GM18507 (cell line): Measurements from ENCODE around the gene NTF3.

Experiments
- DNase-seq: peaks from one replicate; pipeline ENCODE4 v3.0.0; 2011; ENCODE audit warnings: low read depth; ENCODE audit not compliant: insufficient read length; ENCODE audit errors: extremely low spot score
- FAIRE-seq: peaks from 2 replicates; lab custom pipeline; 2011; peaks lifted over from hg19 to GRCh38; lab: Jason Lieb, UNC

The NTF3 gene

DNA sequence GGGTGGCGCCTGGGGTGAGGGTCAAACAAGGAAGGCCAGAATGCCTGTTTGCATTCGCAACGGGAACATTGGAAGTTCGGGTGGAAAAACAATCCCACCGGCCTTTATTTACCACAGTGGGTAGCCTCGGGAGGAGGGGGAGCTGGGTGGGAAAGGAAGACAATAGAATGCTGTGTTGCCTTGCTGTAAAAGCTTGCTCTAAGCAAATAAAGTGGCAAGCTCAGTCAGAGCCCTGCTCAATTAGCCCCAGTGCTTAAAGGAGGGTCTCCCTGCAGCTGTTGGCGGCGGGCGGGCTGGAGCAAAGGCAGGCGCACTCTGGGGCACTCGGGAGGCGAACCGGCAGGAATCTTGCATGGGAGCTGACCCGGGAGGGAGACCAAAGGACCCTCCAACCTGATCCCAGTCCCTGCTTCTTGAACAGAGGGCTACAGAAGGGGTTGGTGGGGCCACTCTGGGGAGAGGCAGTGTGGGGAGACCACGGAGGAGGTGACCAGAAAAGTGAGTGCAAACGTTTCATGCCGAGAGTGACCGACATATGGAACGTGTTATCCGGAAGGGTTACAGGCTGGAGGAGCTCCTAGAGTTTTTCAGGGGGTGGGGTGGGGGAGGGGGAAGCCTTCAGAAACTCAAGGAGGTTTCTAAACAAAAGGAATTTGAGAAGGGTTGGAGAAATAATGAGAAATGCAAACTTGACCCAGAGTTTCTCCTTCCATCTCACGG is 48.5 kb downstream of the NTF3 start:
- DNase-seq = no peak
- no peak for FAIRE-seq

DNA sequence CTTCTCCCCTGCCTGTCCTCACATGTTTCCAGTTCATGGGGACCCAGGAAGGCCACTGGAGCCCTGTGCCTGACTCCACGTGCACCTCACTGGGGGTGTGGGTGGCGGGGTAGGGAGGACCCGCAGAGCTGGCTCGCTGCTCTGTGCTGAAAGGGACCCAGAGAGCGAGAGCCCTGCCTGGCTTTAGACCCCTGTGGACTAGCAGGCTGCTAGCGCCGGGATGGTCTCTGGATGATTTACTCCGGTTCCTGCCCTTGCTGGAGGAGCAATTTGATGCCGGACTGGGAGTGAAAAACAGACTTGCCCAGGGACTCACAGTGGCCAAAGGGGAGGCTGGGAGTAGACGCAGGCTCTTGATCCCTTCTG is 49.0 kb downstream of the NTF3 start:
- no peak for FAIRE-seq

DNA sequence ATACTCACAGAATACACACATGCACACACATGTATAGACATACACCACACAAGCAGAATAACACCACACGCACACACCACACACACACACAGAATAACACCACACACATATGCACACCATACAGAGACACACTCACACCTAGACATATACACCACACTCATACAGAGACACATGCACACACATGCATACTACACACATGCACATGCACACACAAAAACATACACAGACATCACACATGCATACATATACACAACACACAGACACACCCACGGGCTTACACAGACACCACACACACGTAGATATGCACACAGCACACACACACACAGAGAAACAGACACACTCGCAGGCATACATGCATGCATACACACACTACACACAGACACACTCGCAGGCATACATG is 49.7 kb downstream of the NTF3 start:
- FAIRE-seq = no peak
- DNase-seq = no peak

More for the DNA sequence above, 49.0 kb downstream of the NTF3 start:
- DNase-seq = no peak

DNA sequence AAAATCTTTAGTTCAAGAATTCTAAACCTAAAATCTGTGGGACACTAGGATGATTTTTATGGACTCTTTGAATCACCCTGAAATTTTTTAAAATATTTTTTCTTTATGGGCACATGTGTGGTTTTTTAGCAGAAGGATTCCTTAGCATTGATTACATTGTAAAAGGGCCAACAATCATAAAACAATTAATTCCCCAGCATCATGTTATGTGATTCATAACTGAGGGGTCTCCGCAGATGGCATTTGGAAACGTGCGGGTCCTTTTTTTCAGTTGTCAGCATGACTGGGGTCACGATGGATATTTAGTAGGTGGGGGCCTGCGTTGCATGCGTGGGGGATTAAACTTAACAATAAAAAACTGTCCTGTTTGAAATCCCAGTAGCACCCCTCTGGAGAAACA is 52.5 kb downstream of the NTF3 start:
- DNase-seq = no peak
- FAIRE-seq = no peak

DNA sequence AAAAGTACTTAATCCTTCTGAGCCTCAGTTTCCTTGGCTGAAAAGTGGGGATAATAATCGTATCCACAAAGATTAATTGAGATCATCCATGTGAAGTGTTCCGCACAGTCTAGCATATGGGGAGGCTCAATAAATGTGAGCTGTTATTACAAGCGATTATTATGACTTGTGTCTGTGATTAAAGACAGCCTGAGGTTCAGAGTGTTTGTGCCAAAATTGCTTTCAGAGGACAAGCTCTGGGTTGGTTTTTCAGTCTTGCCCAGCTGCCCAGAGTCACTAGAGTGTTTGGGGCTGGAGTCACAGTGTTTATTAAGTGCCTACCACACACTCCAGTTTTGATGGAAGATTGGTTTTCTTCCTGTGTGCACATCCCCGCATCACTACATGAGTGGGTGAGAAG is 53.5 kb downstream of the NTF3 start:
- DNase-seq (no peak), FAIRE-seq (no peak)

DNA sequence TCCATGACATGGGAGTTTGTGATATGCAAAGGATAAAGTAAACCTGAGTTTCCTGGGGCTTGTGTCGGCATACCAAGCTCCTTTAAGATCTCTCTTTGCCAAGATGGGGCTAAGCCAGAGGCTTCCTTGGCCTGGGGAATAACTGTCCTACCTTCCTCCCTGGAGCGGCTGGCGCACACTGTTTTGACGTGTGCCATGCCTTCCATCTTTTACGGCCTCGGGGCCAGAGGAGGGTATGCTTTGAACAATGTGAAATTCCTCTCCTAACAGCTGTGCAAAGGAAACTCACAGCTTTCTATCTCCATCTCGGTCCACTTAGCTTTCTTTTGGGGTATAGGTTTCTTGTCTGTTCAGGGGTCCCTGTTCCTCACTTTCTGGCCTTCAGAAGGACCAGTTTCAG is 55.2 kb downstream of the NTF3 start:
- DNase-seq = no peak

DNA sequence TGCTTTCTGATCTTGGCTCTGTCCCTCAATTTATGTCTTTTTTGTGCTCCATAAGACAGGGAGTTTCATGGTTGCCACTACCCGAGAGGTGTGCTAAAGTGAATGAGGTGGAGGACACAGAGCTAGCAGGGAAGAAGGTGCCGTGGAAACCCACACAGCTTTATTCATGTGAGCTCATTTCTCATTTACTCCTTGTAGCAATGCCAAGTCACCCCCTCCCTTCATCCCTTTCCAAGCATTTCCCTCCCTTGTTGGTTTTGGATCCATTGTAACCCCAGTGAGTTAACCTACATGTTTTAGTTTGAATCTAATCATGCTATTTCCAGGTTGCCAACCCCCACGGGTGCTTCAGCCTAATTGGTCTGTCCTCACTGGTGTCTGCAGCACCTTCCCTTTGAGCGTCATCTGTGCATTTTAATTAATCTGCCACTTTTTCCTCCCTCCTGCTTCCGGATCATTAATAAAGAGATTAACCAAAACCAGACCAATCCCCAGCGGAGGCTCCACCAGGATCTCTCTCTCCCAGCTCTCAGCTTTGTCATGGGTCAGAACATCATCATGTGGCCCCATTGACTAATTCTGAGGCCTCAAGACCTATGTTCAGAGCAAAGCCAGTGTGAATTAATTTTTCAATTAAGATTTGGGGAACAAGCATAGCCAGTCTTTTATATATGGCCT is 56.2 kb downstream of the NTF3 start:
- no peak for FAIRE-seq

More for the DNA sequence above, 55.2 kb downstream of the NTF3 start:
- no peak for FAIRE-seq

DNA sequence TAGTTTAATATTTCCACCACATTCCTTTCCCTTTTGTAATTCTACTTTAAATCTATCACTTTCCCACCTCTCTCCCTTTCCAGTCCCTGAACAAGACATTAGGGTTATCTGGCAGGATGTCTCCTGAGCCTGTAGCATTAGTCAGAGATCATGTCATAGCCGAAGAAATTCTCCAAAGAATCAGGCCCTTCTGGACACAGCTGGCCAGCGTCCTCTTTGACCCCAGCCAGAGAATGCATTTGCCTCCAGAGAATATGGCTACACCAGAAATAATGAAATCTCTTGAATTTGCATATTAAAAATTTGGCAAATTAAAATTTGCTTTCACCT is 56.7 kb downstream of the NTF3 start:
- FAIRE-seq (no peak), DNase-seq (no peak)

More for the DNA sequence above, 56.2 kb downstream of the NTF3 start:
- DNase-seq = no peak

DNA sequence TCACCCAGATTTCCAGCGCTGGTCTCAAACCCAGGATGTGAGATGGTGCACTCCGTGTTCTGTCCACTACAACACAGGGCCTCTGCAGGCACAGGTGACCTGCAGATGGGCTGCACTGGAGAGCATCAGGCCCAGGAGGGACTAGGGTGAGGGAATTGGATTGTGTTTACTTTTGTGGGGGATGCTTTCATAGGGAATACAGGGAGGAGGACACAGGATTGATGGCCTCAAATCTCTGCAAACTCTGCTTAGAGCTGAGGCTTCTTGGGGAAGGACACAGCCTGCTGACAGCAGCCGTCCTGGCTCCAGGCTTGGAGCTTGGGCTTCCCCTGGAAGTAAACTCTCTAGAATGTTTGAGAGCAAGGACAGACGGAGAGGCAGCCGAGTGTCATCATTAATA is 57.1 kb downstream of the NTF3 start:
- FAIRE-seq (no peak), DNase-seq (no peak)

DNA sequence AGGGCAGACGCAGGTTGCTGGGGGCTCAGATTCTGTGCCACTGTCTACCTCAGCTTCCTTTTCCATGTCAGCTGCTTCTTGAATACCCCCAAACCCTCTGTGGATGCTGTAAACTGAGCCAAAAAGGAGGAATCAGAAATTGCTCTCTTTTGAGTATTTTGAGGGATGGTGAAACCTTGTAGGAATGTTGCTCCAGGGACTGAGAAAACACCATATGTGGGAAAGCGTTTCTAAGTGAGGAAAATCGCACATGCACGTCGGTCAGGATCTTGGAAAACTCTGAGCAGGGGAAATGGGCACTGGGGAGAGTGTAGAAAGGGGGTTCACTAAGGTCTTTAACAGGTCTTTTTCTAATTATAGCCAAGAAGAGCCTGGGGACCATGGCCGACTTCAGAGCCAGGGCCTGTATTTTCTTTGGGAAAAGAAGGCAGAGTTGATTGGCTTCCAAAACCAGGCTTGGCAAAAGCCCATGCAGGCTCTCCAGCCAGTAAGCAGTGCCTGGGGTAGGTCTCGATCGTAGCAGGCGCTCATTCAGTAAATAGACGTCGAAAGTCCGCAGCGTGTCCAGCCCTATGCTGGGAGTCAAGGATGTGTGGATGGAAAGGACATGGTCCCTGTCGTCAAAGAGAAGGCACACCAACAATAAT is 58.0 kb downstream of the NTF3 start:
- FAIRE-seq = no peak
- no peak for DNase-seq

DNA sequence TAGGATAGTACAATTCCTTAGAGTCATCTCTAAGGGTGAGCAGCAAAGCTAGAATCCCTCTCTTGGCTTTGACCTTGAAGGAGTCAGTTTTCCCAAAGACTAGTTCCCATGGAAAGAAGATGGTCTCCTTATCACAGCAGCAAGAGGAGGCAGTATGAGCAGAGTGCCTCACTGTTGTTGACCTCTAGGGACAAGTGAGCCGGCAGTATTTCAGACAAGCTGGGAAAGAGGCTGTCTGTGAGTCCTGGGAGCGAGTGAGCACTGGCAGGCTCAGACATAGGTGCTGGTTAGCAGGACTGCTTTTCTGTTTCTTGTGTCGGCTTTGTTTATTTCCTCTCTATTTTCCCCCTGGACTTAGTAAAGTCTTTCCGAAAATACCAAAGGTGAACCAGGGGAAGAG is 60.7 kb downstream of the NTF3 start:
- FAIRE-seq (no peak), DNase-seq (no peak)

DNA sequence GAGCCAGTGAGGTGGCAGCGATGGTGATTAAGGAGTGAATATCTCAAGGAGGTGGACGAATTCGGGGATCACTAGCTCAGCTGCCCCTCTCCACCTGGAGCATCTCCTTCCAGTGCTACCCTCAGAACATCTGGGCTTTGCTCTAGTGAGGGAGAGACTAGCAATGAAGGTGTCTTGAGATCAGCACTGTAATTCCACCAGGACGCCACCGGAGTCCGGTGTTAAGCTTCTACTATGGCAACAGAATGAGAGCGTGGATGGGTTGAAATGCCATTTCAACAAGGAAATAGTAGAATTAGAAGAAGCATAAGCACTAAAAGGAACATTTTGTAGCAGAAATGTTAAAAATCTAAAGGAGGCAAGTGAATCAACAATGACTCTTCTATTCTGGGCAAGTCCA is 61.1 kb downstream of the NTF3 start:
- DNase-seq (no peak), FAIRE-seq (no peak)

DNA sequence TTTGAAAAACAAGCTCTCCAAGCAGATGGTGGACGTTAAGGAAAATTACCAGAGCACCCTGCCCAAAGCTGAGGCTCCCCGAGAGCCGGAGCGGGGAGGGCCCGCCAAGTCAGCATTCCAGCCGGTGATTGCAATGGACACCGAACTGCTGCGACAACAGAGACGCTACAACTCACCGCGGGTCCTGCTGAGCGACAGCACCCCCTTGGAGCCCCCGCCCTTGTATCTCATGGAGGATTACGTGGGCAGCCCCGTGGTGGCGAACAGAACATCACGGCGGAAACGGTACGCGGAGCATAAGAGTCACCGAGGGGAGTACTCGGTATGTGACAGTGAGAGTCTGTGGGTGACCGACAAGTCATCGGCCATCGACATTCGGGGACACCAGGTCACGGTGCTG is 62.4 kb downstream of the NTF3 start:
- FAIRE-seq (no peak), DNase-seq (no peak)

DNA sequence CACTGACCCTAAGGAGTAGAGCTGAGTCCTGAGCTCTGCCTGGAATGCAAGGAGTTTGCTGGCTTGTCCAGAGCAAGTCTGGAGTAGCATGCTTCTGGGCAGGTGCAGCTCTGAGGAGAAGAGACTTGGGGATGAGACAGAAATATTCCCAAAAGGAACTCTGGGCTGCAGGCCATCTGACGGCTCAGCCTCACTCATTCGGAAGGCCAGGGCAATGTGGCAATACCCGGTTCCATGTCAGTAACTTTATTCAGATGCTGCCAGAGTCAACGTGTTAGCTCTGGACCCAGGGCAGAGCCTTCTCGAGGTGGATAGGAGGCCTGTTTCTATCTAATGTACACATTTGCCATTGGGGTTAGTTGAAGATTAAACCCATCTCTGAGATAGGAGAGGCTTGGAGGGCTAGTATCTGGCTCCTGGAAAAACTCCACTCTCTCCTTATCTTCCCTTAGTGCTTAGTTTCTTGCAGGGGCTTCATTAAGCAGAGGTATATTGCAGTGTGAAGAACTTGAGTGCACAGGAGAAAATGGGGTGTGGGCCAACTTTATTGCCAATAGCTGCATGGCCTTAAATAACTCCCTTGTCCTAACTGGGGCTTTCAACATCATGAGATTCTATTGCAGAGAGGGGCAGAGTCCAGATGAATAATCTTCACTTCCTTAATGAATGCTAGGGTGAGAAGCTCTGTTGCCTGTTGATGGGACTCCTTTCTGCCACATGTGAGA is 65.6 kb downstream of the NTF3 start:
- no peak for DNase-seq
- FAIRE-seq = no peak

DNA sequence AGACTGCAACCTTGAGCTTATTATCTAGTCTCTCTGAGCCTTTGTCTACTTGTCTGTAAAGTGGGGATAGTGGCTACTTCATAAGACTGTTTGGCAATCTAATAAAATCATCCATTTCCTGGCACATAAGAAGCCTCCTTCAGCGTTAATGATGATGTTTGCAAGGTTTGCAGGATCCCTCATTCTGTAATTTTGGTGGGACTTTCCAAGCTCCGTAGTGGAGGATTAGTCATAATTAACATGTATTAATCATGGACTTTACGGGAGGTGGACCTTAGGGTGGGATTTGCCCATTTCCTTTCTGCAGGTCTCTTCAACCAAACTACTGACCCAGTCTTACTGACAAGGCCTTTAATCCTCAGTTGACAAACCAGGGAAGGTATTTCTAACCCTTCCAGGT is 66.2 kb downstream of the NTF3 start:
- DNase-seq (no peak), FAIRE-seq (no peak)

DNA sequence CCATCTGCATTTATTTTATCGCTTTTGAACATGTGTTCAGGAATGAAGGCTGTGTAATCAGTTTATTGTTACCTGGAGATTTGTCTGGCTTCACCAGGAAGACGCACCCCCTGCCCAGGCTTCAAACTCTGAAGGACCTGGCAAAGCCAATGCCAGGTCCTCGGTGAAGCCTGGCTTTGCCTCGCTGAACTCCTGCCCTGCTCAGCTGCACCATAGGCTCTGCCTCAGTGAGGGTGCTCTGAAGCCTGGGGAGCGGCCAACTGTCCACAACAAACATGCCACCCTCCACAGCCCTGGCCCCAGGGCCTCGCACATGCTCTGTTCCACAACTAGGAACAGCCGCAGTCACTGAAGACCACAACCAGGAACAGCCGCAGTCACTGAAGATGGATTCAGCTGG is 66.9 kb downstream of the NTF3 start:
- no peak for FAIRE-seq
- no peak for DNase-seq

DNA sequence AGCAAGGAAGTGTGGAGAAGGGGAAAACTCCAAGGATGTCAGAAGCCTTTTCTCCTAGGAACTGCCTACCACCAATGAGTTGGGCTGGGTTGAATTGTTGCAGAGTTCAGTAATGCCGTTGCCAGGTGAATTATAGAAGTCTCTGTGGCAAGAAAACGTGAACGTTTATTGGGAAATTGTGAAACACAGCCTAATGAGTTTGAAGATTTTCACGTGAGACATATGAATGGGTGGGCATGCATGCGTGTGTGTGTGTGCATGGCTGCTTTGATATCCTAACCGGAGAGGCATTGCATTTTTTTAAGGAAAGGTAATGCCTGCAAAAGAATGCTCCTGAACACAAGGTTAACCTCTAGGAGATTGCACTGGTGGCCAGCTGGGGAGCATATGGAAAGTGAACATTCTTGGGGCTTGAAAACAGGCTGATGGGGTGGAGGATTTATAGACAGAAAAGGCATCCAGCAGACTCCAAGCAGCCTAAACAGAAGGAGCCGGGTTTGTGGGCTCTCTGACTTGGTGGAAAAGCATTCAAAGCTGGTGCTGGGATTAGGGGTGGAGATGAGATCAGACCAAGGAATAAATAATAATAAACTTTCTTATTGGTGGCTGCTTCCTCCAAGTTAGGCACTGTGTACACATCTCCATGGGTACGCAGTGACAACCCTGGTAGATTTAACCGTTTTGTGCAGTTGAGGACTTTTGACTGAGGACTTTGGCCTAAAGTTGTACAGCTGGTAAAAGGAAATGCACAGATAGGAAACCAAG is 67.8 kb downstream of the NTF3 start:
- FAIRE-seq (no peak), DNase-seq (no peak)

DNA sequence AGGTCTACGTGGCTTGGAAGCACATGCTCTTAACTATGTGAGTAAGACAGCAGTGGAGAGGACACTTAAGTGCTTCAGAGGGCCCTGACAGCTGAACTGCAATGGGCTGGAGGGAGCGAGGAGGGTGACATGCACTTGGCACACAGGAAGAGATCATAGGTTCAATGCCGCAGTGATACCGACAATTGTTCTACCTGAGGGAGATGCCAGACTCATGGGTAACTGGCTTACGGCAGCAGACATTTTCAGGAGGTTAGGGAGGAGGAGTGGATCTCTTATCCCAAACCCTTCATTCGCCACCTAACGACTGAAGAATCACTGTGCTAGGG is 68.4 kb downstream of the NTF3 start:
- DNase-seq (no peak), FAIRE-seq (no peak)

DNA sequence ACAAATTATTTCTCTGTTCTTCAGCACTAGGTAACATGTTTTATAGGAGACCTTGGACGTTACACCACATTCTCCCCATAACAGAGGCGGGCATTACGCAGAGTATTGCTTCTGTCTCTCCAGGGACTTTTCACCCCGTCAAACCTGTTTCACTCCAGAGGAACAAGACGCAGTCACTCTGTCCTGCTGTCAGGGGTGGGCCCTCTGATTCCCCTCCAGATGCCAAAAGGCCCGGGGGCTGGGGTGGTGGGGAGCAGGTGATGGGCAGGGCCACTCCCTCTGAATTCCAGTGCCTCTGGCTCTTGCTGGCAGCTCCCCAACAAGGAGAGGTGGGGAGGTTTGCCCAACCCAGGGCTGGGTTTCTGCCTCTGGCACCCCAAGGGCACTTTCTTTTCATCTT is 71.9 kb downstream of the NTF3 start:
- DNase-seq (no peak), FAIRE-seq (no peak)

DNA sequence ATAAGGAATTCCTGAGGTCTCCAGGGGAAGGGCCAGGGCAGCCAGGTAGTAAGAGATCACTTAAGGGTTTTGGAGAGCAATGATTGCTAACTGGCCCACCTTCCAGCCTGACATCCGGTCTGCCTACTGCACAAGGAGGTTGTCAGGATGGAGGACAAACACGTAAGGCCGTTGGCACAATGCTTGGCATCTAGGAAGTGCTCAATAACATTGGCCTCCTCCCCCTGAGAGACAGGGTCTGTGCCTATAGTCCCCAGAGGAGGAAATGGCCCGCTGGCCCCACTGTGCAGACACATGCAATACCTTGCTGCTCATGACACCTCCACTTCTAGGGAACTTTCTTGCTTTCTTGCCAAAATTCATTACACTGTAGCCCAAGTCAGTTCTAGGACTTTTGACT is 73.2 kb downstream of the NTF3 start:
- no peak for DNase-seq
- no peak for FAIRE-seq
